Osteoblast (primary cell): ENCODE data around the gene DRD2. TPM values are rescaled to one million over a fixed set of nuclear protein-coding genes. Genes with fewer than 3 reads are reported as not detected.

Experiments
- DNase-seq: peaks from one replicate; pipeline ENCODE4 v3.0.0; 2011; ENCODE audit warnings: low spot score, mixed read lengths; ENCODE audit not compliant: insufficient read length; ENCODE audit errors: missing footprints
- H2AFZ ChIP-seq: 2 replicates; pipeline ENCODE4 v1.6.0; 2011; ENCODE audit warnings: mild to moderate bottlenecking, low read length
- H3K27ac ChIP-seq: 2 replicates; pipeline ENCODE4 v1.5.1; 2011; ENCODE audit warnings: mild to moderate bottlenecking, low read depth, low read length, moderate library complexity
- H3K27me3 ChIP-seq: 2 replicates; pipeline ENCODE4 v1.6.0; 2012; ENCODE audit warnings: mild to moderate bottlenecking, control low read depth, inconsistent platforms, low read length, moderate library complexity; ENCODE audit not compliant: insufficient read depth
- H3K36me3 ChIP-seq: 2 replicates; pipeline ENCODE4 v1.5.1; 2011; ENCODE audit warnings: mild to moderate bottlenecking, low read length, control low read depth, moderate library complexity; ENCODE audit not compliant: insufficient read depth
- H3K4me1 ChIP-seq: 2 replicates; pipeline ENCODE4 v1.5.1; 2011; ENCODE audit warnings: mild to moderate bottlenecking, low read length, control low read depth, moderate library complexity; ENCODE audit not compliant: insufficient read depth
- H3K4me2 ChIP-seq: 2 replicates; pipeline ENCODE4 v1.6.0; 2011; ENCODE audit warnings: mild to moderate bottlenecking, low read length; ENCODE audit not compliant: insufficient read depth
- H3K4me3 ChIP-seq: fragments of 200-600 bp; sonication (generic); 3 replicates; pipeline ENCODE4 v1.5.1; 2012; ENCODE audit warnings: mild to moderate bottlenecking, low read length, inconsistent platforms; ENCODE audit not compliant: insufficient read depth
- H3K79me2 ChIP-seq: 2 replicates; pipeline ENCODE4 v1.6.0; 2012; ENCODE audit warnings: mild to moderate bottlenecking, low read length, control low read depth, inconsistent platforms; ENCODE audit not compliant: insufficient read depth
- H3K9me3 ChIP-seq: 2 replicates; pipeline ENCODE4 v1.5.1; 2011; ENCODE audit warnings: low read depth, low read length, control low read depth
- H4K20me1 ChIP-seq: 2 replicates; pipeline ENCODE4 v1.6.0; 2012; ENCODE audit warnings: mild to moderate bottlenecking, low read length, control low read depth; ENCODE audit not compliant: insufficient read depth
- total RNA-seq: library from RNA; depleted of rRNA; stranded (reverse); fragments of >200 nt; gene quantifications from 2 replicates; pipeline ENCODE4 v1.2.3, GENCODE V29; 2012
- TF ChIP-seq, protein P1 (sequence below): IDR thresholded peaks from 2 replicates; pipeline ENCODE4 v1.5.1; 2011; ENCODE audit warnings: mild to moderate bottlenecking, low read depth, low read length, moderate library complexity; ENCODE audit errors: extremely low read depth

Gene DRD2
- total RNA-seq, 1 donor = 0.36 TPM

DNA sequence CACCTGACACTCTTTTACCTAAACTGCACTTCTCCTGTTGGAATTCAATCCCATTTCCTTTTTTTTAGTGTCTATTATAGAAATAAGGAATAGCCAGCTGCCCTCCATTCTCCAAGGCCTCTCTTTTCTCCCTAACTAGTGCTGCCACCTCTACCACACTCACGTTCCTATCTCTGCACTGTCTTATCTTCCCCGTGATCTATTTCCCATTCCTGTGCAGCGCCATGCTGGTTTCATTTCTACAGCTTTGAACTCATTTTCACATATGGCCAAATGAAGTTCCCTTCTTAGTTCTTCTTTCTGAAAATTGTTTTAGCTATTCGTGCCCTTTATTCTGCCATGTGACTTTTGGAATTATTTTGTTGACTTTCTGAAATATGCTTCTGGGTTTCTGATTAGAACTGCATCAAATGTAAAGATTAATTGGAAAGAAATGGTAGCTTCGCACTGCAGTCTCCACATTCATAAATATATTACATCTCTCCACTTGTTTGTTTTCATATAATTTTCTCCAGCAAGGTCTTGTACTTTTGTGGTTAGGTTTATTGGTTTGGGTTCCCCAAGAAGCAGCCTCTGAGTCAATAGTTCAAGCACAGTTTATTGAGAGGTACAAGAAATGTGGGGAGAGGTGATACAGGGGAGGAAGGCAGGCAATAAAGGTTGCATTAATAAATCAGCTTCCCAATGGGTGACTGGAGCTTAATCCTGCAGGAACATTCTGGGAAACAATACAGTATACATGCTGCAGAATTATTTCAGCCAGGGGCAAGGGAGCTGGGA lies 43.7 kb upstream of the DRD2 start:
- no peak for DNase-seq
- no peaks in the 10 kb centered on the region for H4K20me1 ChIP-seq
- no peaks in the 10 kb centered on the region for H3K79me2 ChIP-seq
- no peaks in the 10 kb centered on the region for H3K9me3 ChIP-seq
- H3K4me3 ChIP-seq = no peak overlapping the region
- no peak overlapping the region for H2AFZ ChIP-seq
- peaks cover 4% of the 10 kb centered on the region for H3K4me1 ChIP-seq
- H3K27me3 ChIP-seq = peaks cover 20% of the 10 kb centered on the region
- no peaks in the 10 kb centered on the region for H3K36me3 ChIP-seq
- no peak overlapping the region for H3K4me2 ChIP-seq
- H3K27ac ChIP-seq = no peak overlapping the region
- TF ChIP-seq, protein P1, sequence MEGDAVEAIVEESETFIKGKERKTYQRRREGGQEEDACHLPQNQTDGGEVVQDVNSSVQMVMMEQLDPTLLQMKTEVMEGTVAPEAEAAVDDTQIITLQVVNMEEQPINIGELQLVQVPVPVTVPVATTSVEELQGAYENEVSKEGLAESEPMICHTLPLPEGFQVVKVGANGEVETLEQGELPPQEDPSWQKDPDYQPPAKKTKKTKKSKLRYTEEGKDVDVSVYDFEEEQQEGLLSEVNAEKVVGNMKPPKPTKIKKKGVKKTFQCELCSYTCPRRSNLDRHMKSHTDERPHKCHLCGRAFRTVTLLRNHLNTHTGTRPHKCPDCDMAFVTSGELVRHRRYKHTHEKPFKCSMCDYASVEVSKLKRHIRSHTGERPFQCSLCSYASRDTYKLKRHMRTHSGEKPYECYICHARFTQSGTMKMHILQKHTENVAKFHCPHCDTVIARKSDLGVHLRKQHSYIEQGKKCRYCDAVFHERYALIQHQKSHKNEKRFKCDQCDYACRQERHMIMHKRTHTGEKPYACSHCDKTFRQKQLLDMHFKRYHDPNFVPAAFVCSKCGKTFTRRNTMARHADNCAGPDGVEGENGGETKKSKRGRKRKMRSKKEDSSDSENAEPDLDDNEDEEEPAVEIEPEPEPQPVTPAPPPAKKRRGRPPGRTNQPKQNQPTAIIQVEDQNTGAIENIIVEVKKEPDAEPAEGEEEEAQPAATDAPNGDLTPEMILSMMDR = no peak

DNA sequence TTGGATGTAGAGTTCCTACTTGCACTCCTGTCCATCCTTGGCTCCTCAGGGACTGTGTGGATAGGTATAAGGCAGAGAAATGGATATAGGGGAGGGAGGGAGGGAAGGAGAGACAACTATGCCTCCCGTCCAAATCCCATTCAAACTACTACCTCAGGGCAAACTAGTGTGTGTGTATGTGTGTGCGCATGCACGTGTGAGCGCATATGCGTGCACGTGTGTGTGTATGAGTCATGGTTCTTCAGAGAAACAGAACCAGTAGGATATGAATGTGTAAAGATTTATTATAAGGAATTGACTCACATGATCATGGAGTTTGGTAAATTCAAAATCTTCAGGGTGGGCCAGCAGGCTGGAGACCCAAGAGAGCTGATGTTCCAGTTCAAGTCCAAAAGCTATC lies 42.2 kb upstream of the DRD2 start:
- Histone ChIP-seq H3K4me3 (no peak overlapping the region), H3K4me2 (no peak overlapping the region), H3K9me3 (no peaks in the 10 kb centered on the region), H3K36me3 (no peaks in the 10 kb centered on the region), H3K4me1 (peaks cover 4% of the 10 kb centered on the region), H2AFZ (no peak overlapping the region), H3K27ac (no peak overlapping the region), H4K20me1 (no peaks in the 10 kb centered on the region), H3K27me3 (peaks cover 24% of the 10 kb centered on the region), H3K79me2 (no peaks in the 10 kb centered on the region)
- TF ChIP-seq, protein P1 = no peak
- DNase-seq = no peak

DNA sequence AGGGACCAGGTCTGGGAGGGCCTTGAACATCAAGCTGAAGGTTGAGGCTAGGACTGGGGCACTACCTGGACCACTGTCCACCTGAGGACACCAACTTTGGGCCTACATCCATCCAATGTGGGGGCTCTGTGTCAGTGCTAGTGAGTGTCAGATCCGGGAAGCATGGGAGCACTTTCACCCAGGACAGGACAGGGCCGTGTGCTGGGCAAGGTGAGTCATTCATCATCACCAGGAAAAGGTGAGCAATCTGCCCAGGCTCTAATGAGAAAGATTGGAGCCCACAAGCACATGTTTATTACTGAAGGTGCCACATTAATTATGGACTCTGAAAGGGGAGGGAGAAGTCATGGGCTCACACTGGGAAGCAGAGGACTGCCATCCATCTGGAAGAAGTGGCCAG lies 39.7 kb upstream of the DRD2 start:
- TF ChIP-seq, protein P1 = no peak
- no peak for DNase-seq
- no peak overlapping the region for H3K4me3 ChIP-seq

DNA sequence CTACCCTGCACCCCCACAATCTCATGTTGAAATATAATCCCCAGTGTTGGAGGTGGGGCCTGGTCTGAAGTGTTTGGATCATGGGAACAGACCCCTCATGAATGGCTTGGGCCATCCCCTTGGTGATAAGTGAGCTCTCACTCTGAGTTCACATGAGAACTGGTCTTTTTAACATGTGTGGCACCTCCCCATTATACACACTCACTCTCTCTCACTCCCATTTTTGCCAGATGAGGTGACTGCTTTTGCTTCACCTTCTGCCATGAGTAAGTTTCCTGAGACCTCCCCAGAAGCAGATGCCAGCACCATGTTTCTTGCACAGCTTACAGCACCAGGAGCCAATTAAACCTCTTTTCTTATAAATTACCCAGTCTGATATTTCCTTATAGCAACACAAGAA lies 32.1 kb upstream of the DRD2 start:
- Histone ChIP-seq H4K20me1 (no peaks in the 10 kb centered on the region), H2AFZ (no peak overlapping the region), H3K4me3 (no peak overlapping the region), H3K36me3 (no peaks in the 10 kb centered on the region), H3K4me1 (no peaks in the 10 kb centered on the region), H3K4me2 (no peak overlapping the region), H3K27ac (no peak overlapping the region), H3K9me3 (no peaks in the 10 kb centered on the region), H3K79me2 (no peaks in the 10 kb centered on the region), H3K27me3 (peaks cover 21% of the 10 kb centered on the region)
- no peak for DNase-seq
- TF ChIP-seq, protein P1 = no peak

More for the DNA sequence above, 39.7 kb upstream of the DRD2 start:
- Histone ChIP-seq H2AFZ (no peak overlapping the region), H3K9me3 (no peaks in the 10 kb centered on the region), H3K36me3 (no peaks in the 10 kb centered on the region), H3K79me2 (no peaks in the 10 kb centered on the region), H3K4me1 (no peaks in the 10 kb centered on the region), H3K4me2 (no peak overlapping the region), H3K27me3 (peaks cover 26% of the 10 kb centered on the region), H4K20me1 (no peaks in the 10 kb centered on the region), H3K27ac (no peak overlapping the region)
